GM23338 (cell line): ENCODE measurements around the gene GALNT6.

ENCODE experiments used
- CREB1 ChIP-seq: fragments of 250-450 bp; sonication (Bioruptor Pico); IDR thresholded peaks from 2 replicates; pipeline ENCODE4 v1.5.0; 2020; ENCODE audit warnings: low read depth, mild to moderate bottlenecking, moderate library complexity
- EZH2 ChIP-seq: fragments of 200-600 bp; sonication (generic); IDR thresholded peaks from one replicate; pipeline ENCODE4 v1.8.0; 2017; ENCODE audit warnings: antibody characterized with exemption, mild to moderate bottlenecking, low read depth; ENCODE audit not compliant: unreplicated experiment
- EZH2phosphoT487 ChIP-seq: fragments of 200-600 bp; sonication (generic); IDR thresholded peaks from one replicate; pipeline ENCODE4 v1.8.1; 2018; ENCODE audit warnings: antibody characterized with exemption; ENCODE audit not compliant: unreplicated experiment
- JUNB ChIP-seq: IDR thresholded peaks from one replicate; pipeline ENCODE4 v1.6.1; 2016; ENCODE audit warnings: antibody characterized with exemption; ENCODE audit not compliant: unreplicated experiment
- POLR2AphosphoS5 ChIP-seq: IDR thresholded peaks from 2 replicates; pipeline ENCODE4 v1.6.1; 2016; ENCODE audit warnings: antibody characterized with exemption, low read depth
- STAT1 ChIP-seq: IDR thresholded peaks from one replicate; pipeline ENCODE4 v1.6.1; 2016; ENCODE audit warnings: antibody characterized with exemption; ENCODE audit not compliant: unreplicated experiment
- ZNF331 ChIP-seq: fragments of 250-450 bp; sonication (Bioruptor Pico); IDR thresholded peaks from 2 replicates; pipeline ENCODE4 v1.5.0; 2020; ENCODE audit warnings: low read depth, mild to moderate bottlenecking, moderate library complexity
- TF ChIP-seq, protein P1 (sequence below), 2 experiments: fragments of 200-600 bp in 1 of 2; sonication (generic) in 1 of 2; conservative IDR thresholded peaks; 2 replicates each; pipeline versions ENCODE4 v1.5.1 to v1.6.1; 2016 to 2017; ENCODE audit warnings: antibody characterized with exemption in 2 of 2, low read depth in 2 of 2, mild to moderate bottlenecking in 2 of 2, moderate library complexity in 1 of 2
- TF ChIP-seq, protein P2 (sequence below): IDR thresholded peaks from one replicate; pipeline ENCODE4 v1.6.1; 2018; ENCODE audit warnings: antibody characterized with exemption; ENCODE audit not compliant: unreplicated experiment
- TF ChIP-seq, protein P3 (sequence below): IDR thresholded peaks from 2 replicates; pipeline ENCODE4 v1.6.1; 2016; ENCODE audit warnings: antibody characterized with exemption

DNA sequence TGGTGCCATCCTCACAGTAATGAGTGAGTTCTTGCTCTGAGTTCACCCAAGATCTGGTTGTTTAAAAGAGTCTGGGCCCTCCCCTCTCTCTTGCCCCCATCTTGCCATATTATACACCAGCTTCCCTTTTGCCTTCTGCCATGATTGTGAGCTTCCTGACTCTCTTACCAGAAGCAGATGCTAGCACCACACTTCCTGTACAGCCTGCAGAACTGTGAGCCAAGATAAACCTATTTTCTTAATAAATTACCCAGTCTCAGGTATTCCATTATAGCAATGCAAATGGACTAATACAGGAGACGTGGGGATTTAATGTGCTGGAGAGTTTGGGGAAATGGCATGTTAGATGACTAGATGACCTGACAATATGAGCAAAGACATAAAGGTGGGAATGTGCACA, 46.2 kb upstream of the GALNT6 start:
- TF ChIP-seq EZH2 (no peak), EZH2phosphoT487 (no peak), CREB1 (no peak), JUNB (no peak), POLR2AphosphoS5 (no peak), ZNF331 (no peak), STAT1 (no peak)
- TF ChIP-seq, protein P1, sequence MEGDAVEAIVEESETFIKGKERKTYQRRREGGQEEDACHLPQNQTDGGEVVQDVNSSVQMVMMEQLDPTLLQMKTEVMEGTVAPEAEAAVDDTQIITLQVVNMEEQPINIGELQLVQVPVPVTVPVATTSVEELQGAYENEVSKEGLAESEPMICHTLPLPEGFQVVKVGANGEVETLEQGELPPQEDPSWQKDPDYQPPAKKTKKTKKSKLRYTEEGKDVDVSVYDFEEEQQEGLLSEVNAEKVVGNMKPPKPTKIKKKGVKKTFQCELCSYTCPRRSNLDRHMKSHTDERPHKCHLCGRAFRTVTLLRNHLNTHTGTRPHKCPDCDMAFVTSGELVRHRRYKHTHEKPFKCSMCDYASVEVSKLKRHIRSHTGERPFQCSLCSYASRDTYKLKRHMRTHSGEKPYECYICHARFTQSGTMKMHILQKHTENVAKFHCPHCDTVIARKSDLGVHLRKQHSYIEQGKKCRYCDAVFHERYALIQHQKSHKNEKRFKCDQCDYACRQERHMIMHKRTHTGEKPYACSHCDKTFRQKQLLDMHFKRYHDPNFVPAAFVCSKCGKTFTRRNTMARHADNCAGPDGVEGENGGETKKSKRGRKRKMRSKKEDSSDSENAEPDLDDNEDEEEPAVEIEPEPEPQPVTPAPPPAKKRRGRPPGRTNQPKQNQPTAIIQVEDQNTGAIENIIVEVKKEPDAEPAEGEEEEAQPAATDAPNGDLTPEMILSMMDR (conservative IDR thresholded peaks at IDR 0.05; ENCODE audit: low read depth in 2 of 2): no peak
- TF ChIP-seq, protein P2, sequence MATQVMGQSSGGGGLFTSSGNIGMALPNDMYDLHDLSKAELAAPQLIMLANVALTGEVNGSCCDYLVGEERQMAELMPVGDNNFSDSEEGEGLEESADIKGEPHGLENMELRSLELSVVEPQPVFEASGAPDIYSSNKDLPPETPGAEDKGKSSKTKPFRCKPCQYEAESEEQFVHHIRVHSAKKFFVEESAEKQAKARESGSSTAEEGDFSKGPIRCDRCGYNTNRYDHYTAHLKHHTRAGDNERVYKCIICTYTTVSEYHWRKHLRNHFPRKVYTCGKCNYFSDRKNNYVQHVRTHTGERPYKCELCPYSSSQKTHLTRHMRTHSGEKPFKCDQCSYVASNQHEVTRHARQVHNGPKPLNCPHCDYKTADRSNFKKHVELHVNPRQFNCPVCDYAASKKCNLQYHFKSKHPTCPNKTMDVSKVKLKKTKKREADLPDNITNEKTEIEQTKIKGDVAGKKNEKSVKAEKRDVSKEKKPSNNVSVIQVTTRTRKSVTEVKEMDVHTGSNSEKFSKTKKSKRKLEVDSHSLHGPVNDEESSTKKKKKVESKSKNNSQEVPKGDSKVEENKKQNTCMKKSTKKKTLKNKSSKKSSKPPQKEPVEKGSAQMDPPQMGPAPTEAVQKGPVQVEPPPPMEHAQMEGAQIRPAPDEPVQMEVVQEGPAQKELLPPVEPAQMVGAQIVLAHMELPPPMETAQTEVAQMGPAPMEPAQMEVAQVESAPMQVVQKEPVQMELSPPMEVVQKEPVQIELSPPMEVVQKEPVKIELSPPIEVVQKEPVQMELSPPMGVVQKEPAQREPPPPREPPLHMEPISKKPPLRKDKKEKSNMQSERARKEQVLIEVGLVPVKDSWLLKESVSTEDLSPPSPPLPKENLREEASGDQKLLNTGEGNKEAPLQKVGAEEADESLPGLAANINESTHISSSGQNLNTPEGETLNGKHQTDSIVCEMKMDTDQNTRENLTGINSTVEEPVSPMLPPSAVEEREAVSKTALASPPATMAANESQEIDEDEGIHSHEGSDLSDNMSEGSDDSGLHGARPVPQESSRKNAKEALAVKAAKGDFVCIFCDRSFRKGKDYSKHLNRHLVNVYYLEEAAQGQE: no peak
- TF ChIP-seq, protein P3, sequence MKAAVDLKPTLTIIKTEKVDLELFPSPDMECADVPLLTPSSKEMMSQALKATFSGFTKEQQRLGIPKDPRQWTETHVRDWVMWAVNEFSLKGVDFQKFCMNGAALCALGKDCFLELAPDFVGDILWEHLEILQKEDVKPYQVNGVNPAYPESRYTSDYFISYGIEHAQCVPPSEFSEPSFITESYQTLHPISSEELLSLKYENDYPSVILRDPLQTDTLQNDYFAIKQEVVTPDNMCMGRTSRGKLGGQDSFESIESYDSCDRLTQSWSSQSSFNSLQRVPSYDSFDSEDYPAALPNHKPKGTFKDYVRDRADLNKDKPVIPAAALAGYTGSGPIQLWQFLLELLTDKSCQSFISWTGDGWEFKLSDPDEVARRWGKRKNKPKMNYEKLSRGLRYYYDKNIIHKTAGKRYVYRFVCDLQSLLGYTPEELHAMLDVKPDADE: no peak
